GM18858 (cell line): Measurements from ENCODE around the gene CTAGE4.
"Not testable (repeated sequence)": the region's sequence is repeated elsewhere in the genome, so short reads cannot be mapped to it uniquely, and the experiment has no call there.

Experiments used
- ATAC-seq: cut with Tn5 transposase; IDR thresholded peaks from one replicate; pipeline ENCODE4 v1.9.1; 2021; ENCODE audit not compliant: unreplicated experiment

Gene CTAGE4

GRCh38 chr7:144203086-144203485, 19.8 kb downstream of the CTAGE4 start:
- not testable (repeated sequence) for ATAC-seq

DNA sequence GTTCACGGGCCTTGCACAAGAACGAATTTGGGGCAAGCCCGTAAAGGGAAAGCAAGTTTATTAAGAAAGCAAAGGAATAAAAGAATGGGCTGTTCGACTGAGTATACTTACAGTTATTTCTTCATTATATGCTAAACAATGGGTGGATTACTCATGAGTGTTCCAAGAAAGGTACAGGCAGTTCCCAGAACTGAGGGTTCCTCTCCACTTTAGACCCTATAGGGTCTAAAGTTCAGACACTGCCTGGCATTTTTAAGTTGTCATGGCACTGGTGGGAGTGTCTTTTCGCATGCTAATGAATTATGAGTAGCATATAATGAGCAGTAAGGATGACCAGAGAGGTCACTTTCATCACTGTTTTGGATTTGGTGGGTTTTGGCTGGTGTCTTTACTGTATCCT, 22.0 kb downstream of the CTAGE4 start:
- ATAC-seq: not testable (repeated sequence)

DNA sequence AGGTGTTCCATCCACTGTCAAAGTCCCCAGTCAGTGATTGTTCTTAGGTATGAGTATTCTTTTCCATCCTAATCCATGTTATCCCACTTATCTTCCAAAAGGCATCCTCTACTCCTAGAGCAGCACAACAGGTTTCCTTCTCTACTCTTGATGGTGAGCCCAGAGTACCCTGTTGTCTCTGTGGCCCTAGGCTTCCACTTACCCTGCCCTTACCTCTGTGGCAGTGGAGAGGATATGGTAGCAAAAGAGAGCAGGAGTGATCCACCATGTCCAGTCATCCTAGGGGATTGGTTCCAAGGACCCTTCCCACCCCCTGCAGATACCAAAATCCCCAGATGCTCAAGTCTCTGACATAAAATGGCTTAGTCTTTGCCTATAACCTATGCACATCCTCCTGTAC, 33.9 kb downstream of the CTAGE4 start:
- ATAC-seq: not testable (repeated sequence)

DNA sequence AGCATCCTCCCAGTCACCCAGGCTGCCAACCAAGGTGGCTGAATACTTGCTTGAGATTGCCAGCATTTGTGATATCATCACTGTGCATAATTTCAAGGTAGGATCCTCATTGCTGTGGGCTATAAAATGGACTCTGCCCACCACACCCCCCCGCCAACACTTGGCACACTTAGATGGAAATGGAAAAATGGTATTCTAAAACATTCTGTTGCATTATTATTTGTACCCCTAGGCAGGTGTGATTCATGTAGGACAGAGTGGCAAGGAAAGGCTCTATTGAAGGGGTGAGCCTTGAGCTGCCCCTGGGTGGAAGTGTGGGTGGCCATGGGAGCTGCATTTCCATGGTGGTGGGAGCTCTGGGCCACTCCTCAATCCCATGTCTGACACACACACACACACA, 35.3 kb downstream of the CTAGE4 start:
- ATAC-seq: not testable (repeated sequence)

- peak; percentile 58 for ATAC-seq
These were observed 35.9 kb downstream of the CTAGE4 start for GRCh38 chr7:144219149-144219548.

DNA sequence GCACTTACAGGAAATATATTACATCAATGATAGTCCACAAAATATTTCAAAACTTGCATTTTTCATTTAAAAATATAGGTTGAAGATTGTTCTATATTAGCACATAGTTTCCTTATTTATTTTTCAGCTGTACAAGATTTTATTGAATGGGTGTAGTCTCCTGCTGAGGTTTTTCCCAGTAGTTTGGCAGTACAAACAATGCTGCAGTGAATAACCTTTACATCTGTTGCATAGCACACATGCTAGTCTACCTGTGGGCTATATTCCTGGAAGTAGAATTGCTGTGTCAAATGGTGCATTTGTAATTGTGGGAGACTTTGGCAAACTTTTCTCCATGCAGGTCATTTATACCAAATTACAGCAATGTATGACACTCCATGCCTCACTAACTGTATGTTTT, 37.3 kb downstream of the CTAGE4 start:
- ATAC-seq: not testable (repeated sequence)

DNA sequence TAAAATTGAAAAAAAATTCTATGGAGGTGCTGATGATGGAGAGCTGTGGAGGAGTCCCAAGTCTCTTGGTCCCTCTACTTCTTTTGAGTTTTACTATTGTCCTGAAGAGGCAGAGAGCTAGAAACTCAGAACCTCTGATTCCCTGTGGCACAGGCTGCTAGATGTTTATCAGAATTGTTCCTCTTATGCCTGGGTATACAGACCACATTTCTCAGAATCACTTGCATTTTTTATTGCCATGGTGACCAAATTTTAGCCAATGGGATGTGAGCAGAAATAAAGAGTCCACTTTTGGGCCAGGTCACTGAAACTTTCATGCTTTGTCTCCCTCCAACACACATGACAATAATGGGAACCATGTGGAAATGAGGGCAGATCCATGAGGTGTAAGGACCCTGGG, 40.4 kb downstream of the CTAGE4 start:
- ATAC-seq: not testable (repeated sequence)

DNA sequence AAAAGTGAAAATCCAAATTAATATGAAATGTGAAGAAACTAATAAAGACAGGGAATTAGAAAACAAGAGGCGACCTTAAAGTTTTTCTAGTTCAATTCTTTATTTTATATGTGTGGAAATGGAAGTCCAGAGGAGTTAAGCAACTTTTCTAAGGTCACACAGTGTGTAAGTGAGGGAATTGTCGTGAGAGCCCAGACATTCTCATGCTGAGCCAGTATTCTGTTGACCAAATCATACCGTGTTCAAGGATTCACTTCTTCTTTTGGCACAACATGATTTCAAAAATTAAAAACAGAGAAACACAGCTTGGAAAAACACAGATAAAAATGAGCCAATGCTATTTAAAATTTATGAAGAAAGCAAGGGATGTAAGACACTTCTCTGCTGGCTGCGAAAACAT, 43.6 kb downstream of the CTAGE4 start:
- ATAC-seq: not testable (repeated sequence)

- not testable (repeated sequence) for ATAC-seq
These were observed 45.5 kb downstream of the CTAGE4 start for GRCh38 chr7:144228810-144229209.

DNA sequence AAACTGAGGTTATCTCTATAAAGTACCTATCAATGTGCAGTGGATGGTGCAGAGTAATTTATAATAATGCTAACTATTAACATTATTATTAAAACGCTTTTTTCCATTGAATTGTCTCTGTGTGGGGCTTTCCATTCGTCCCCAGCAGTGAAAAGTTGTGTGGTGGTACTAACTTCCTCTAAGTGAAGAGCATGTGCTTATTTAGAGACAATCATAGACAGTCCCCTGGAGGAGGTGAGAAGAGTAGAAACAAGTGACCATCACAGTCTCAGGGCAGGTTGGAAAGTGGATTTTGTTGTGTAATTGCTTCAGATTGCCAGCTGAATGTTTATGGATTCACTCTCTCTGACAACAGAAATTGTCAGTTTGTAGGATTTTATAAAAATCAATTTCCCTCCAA, 47.8 kb downstream of the CTAGE4 start:
- not testable (repeated sequence) for ATAC-seq

DNA sequence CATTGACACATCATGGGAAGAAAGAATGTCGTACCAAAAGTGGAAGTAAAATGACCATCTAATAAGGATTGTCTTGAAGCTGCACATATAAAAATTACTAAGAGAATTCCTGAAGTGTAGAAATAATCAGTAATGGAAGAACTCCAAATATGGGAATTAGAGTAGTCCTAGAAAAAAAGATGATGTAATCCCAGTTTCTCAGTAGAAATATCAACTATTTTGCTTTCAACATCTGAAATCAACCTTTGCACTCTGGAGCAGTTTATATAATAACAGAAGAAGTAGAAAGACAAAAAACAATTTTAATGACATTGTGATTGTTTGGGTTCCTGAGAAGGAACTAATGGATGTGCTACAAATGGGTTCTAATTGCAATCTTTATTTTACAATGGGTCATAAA, 49.8 kb downstream of the CTAGE4 start:
- not testable (repeated sequence) for ATAC-seq
